ENCODE results near the gene NRXN3.

NRXN3 gene

DNA sequence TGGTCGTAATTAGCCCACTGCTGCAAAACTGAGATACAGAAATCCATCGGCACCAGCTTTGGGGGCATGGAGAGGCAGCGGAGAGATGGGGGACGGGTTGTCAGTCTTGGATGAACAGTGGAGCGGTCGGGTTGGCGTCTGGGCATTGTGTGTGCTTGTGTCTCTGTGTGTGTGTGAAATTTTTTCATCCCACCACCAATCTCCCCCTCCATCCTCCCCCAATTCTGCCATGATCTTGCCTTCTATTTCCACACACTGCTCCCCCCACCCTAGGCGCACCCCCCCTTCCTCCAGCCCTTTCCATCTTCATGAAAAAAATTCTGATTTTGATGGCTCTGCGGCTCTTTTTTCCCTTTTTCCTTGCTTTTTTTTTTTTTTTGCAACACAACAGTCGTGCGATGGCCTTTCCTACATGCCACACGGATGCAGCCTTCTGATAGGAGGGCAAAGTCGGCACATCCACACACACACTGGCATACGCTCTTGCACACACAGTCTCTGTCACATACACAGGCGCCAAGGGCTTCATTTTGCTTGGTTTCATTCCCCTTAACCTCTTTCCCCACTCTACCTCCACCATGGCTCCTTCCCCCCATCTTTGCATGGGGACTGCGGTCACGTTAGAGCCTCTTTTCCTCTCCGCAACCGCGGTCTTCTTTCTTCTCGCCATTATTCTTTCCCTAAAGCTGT is 3.3 kb downstream of the NRXN3 start:
- DNase-seq (ENCODE audit: low read depth): no peak

DNA sequence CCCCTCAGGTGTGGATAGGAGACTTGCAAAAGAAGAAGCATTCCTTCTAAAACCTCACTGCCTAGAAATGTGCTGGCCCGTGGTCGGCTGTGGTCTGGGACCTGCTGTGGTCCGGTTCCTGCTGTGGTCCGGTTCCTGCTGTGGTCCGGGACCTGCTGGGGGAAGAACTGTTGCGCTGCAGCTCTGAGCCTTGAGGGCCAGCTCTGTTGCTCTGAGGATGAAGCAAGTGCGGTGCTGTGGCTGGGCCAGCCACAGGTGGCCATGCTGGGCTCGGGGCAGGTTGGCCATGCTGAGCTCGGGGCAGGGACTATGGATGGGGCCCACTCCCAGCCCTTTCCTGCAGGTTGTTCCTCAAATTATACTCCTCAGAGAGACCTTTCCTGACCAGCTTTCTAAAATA is 5.2 kb downstream of the NRXN3 start:
- no peak for DNase-seq (ENCODE audit: low read depth)

DNA sequence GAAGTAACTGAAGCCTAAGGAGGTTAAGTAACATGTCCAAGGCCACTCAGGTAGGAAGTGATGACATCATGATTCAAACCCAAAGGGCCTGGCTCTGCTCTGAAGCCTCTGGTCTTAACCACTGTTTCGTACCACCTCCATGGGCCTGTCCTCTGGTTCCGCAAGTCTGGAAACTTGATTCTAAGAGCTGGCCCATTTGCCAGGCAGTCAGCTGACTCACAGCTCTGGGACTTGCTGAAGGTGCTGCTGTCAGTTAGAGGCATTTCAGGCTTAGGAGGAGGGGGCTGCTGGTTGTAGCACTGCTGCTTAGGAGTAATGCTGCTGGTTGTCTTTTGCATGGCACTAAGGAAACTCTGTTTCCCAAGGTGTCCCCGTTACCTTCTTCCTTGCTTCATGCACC is 7.9 kb downstream of the NRXN3 start:
- DNase-seq (ENCODE audit: low read depth): no peak

DNA sequence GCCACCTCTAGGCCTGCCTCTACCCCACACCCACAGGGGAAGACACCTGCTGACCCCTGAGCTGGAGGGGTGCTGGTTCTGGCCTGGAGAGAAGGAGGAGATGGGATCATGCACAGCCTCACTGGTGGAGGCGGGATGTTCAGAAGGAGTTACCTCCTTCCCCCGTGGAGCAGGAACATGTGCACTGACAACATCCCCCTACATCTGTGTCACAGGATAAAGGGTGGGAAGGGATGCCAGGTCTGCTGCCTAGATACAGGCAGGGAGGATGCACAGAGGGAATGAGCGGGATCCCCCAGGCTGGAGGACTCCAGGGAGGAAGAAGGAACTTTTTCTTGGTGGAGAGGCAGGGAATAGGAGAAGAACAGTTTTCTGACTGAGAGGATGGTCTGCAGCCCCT is 8.8 kb downstream of the NRXN3 start:
- no peak for DNase-seq (ENCODE audit: low read depth)

DNA sequence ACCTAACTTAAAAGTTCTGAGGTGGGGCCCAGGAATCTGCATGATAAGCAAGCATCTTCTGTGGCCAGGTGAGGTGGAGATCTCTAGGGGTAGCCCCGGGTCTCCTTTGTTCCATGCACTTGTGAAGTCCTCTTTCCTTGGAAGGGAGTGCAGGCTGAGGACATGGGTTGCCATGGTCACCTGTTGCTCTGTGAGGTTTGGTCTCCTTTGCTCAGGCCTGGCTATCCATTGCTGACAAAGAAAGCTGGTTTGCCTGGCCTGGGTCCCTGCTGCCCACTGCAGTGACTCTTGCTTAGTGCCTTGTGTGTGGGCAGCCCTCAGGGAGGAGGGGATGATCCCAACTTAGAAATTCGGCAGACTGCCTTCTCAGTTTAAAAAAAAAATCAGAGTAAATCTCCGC is 11.1 kb downstream of the NRXN3 start:
- DNase-seq (ENCODE audit: low read depth): no peak

DNA sequence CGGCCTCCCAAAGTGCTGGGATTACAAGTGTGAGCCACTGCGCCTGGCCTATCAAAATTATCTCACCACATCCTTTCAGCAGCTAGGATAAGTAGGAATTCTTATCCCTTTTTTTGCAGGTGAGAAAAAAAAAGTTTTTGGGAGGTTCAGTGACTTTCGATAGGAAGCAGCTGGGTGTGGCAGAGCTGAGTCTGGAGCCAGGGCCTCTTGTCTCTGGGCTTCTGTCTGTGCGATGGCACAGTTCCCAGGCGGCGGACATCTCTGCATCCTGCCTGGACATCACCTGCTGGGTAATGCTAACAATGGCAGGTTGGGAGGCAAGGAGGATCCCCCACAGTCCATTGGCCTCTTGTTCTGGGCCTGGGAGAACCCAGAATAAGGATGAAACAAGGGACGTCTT is 12.5 kb downstream of the NRXN3 start:
- DNase-seq (ENCODE audit: low read depth): no peak

DNA sequence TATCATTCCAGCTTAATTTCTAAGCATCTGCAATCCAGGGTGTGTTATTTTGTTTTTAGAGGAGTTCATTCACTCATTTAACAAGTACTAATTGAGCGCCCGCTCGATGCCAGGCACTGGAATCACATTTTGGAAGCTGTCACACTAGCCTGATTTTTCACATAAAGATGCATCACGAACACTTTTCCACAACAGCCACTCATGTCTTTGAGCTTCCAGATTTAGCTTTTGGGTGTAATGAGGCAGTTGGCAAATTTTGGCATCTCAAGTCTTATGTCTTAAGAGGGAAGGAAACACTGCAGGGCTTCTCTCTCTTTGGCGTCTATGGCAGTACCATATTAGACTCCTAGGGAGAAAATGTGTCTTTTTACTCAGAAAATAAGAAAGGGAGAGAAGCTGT is 14.0 kb downstream of the NRXN3 start:
- DNase-seq (ENCODE audit: low read depth): no peak

DNA sequence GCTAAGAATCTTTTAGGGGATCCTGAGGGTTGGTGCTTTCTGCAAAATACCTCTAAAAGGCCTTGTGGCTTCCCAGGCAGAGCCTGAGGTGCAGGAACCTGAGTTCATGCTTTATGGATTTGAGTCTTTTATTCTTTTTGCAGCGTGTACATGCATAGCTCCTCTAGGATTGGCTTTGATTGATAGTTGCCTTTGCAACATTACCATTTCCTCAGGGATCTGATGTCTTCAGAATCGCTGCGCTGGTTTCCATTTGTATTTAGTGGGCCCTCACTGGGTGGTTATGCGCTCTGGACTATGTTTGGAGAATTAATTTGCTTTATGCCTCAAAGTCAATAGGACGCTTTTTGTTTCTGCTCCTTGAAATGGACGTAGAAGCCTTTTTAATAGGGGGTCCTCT is 16.1 kb downstream of the NRXN3 start:
- no peak for DNase-seq (ENCODE audit: low read depth)

DNA sequence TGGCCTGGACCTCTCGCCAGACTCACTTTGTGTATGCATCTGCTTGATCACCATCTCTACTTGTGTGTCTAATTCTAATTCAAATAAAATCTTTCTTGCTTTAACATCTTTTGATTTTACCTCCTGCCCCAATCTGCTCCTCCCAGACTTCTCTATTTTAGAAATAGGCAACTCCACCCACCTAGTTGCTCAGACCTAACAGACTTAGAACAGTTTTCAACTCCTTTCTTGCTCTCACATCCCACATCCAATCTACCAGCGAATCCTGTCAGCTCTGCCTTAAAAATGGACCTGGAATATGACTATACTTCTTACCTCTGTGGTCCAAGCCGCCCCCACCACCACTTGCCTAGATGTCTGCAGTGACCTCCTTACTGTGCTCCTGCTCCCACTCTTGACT is 18.7 kb downstream of the NRXN3 start:
- DNase-seq (ENCODE audit: low read depth): no peak

DNA sequence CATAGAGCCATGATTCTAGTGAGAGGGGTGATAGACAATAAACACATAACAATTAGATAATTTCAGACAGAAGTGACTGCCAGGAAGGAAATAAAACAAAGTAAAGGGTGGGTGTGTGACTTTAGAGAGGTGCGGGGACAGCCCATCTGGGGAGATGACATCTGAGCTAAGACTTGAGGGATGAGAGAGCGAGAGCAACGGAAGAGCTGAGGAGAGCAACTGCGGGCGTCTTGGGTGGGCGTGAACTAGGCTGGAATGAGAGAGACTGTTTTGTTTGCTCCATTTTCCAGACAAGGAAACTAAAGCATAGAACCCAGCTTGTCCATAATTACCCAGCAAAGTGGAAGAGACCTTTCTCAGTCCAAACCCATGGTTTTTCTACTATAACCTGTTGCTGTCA is 25.3 kb downstream of the NRXN3 start:
- DNase-seq (ENCODE audit: low read depth): no peak

DNA sequence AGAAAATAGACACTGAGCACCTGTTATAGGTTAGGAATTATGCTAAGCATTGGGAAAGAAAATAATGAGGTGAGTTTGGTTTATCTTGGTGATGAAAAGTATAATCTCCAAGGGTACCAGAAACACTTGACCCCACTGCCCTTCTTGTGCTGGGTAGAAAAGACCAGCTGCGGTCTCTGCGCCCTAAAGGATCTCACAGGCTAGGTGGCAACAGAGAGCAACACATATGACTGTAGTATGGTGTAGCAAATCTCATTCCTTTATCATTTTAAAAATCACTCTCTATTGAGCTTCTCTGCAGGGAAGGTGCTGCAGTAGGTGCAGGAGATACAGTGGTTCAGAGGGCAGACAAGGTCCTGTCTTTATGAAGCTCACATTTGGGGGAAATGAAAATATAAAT is 26.1 kb downstream of the NRXN3 start:
- DNase-seq (ENCODE audit: low read depth): no peak

DNA sequence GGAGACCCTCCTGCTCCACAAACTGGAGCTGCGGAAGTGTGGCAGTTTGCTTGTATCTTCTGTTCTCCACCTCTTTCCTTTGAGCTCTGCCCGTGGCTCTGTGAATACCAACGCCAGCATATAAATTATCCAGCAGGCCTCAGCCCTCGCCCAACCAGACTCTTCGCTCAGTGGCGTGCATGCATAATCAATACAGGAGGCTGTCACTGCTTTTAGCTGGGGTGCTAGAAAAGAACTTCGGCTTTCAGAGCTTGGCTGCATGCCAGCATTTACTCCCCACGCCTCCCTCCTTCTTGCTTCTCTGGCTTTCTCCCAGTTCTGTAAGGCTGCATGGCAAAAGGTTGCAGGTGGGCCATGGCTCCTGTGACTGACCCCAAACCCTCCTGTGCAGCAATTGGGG is 26.9 kb downstream of the NRXN3 start:
- no peak for DNase-seq (ENCODE audit: low read depth)

DNA sequence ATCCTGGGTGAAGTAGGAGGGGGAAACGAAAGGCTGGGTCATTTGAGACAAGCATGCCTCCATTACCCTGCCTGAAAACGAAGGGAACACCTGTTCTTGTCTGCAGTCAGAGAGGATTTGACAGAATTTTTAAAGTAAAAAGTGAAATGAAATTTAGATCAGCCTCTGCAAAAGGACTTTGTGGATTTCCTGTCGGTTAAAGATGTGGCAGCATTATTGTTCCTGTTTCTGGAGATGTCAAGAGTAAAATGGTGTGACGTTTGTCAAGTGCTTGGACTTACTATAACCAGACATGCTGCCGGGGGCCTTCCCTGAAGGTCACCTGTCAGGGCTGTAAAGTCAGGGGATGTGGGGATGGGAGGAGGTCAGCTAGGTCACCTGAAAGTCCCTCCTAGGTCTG is 32.0 kb downstream of the NRXN3 start:
- DNase-seq (ENCODE audit: low read depth): no peak

DNA sequence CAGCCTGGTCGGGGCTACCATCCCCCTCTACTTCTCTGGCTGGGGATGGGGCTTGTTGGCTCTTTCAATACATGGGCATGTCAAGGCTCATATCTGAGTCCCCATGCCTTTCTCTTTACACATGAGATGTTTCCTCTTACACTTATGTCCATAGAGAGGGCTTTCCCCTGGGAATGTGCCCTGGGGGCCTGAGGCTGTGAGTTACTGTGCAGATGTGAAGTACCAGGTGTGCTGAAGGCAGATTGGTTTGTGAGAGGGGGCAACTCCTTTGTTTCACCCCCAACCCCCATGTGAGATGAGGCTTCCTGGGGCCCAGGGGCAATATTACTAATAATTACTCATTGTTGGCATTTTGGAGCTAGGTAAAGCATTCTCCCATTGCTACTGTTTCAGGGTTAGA is 32.8 kb downstream of the NRXN3 start:
- DNase-seq (ENCODE audit: low read depth): no peak

DNA sequence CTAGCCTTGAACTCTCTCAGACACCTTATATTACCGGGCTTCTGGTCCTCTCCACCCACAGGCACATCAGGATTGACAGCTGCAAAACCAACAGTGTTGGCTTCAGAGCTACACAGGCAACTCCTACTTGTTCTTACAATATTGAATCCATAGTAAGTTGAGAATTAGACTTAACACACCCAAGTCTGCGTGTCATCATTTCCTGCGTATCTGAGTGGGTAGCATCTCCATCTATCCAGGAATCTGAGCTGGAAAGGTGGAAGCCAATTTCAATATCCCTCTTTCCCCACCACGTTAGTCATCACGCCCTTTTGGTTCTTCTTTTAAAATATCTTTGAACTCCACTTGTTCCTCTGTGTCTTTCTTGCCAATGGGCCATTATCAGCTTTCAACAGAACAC is 37.2 kb downstream of the NRXN3 start:
- no peak for DNase-seq (ENCODE audit: low read depth)

DNA sequence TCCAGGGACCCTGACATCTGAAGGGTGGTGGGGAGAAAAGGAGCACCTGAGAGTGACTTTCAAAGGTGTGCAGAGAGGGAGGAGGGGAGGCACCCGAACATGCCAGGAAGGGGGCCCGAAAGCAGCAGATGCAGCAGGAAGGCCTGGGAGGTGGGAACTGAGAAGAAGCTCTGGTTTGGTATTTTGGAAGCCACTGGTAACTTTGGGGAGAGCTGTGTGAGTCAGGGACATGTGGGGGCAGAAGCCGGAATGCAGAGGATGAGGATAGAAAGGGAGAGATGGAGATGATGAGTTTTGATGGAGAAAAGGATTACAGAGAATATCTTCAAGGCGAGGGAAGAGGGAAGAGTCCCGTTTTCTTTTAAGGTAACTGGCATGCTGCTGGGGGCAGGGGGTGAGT is 50.1 kb downstream of the NRXN3 start:
- no peak for DNase-seq (ENCODE audit: low read depth)

DNA sequence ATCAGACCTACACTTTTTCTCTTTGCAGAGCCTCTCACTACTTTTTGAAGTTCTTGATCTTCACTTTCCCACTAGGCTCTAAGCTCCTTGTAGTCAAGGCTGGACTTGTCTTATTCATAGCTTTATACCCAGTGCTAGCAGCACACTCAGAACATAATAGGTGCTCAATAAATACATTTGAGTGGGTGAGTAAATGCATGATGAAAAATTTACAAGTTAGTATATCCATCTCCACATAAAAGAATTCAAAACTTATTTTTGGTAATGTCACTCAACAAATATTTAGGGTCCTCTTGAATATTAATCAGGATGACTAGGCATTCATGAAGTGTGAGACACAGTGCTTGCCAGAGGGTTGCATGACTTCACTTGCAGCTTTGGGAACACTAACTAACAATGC is 52.6 kb downstream of the NRXN3 start:
- no peak for DNase-seq (ENCODE audit: low read depth)

DNA sequence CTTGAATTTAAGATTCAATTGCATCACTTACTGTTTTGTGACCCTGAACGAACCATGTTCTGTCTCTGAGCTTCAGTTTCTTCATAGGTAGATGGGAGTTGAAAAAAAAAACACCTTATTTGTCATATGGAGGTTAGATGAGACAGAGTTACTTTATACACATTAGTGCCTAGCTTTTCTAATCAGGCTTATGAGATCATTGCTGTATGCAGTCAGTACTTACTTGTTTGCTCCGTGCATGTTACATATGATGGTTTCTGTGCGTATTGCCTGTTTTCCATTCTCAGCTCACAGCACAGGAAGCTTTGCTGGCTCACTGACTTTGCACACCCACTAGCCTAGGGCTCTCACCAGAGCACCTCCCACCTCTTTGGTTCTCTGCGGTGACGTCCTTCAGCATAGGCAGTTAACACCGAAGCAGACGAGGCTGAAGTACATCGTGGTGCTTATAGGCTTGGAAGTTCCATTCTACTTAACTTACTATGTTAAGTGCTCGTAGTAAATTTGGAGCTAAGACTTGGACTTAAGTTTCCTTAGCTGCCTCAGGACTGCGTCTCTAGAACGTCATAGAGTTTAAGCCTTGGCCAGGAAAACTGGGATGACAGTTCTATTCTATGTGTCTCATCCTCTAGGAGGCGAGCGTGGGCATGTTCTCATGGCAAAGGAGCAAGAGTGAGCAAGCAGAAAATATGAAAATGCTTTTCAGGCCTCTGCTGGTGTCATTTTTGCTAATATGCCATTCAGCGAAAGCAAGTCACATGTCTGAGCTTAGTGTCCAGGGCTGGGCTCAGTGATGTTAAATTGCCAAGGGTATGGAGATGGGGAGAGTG is 57.3 kb downstream of the NRXN3 start:
- DNase-seq (ENCODE audit: low read depth): no peak

DNA sequence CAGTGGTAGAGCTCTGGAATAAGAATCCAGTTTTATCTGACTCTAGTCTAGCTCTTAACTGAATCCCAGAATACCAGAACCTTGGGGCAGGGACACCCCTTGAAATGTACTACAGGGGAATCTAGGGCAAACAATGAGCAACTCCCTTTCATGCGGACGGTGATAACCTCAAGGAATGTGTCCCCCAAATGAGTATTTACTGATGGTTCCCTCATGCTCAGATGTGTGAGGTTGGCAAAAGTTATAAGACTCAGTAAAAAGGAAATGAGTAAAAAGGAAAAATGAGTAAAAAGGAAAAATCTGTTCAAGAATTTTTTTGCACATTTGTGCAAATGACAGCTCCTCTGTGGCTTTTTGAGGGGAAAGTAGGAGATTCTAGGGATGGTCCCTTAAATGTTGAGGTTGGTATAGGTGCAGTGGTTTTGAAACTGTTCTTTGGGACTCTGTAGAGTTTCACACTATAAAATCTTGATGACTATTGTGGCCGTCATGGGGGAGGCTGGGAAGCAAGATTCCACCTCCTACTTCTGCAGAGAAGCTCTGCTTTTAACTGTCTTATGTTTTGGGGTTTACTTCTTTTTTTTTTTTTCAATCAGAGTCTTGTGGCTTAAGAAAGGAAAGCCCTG is 58.6 kb downstream of the NRXN3 start:
- no peak for DNase-seq (ENCODE audit: low read depth)

DNA sequence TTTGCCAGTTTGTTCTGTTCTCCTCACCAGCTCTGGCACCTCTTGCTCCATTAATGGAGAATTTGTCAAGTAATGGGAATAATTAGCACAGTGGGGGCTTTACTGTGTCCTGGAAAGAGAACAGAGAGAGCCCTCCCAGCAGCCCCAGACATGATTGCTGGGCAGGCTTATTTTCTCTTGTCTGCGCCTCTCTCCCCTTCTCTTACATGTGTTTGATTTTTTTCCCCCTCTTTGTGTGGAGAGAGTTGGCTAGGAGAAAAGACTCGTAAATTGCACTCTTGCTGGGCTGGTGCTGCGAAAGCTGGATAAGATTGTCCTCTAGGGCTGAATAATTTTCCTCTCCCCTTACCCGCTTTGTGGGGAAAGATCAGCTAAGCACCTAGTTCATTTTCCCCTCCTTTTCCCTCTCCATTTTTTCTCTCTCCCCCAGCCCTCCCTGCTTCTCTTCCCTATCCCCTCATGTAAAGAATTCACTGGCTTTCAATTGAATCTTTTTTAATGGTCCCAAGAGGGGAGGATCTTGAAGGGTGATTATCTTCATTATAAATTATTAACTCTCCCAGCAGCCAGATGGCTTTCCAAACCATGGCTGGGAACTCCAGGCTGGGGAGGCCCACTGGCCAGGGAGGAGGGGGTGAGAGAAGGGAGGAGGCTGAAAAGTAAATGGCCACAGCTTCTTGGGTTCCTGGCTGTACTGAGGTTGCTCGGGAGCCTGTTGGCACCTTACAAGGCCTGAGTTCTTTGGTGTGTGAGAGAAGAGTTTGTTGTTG is 62.2 kb downstream of the NRXN3 start:
- no peak for DNase-seq (ENCODE audit: low read depth)

DNA sequence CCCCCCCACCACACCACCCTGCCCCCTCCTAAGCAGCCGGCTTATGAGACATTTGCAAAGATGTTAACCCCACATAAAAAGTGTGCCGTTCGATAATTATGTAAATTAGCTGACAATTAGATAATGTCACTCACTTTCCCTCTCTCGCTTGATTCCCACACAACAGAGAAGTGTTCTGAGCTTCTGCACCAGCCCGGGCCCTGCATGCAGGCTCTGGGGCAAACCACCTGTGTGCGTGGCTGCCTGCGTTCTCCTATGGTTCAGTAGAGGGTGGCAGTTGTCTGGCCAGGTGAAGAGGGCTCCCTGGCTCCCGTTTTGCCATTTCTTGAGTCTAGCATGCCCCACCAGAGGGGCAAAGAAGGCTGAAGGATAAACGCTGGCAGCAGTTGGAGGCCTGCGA is 68.0 kb downstream of the NRXN3 start:
- DNase-seq (ENCODE audit: low read depth): no peak

DNA sequence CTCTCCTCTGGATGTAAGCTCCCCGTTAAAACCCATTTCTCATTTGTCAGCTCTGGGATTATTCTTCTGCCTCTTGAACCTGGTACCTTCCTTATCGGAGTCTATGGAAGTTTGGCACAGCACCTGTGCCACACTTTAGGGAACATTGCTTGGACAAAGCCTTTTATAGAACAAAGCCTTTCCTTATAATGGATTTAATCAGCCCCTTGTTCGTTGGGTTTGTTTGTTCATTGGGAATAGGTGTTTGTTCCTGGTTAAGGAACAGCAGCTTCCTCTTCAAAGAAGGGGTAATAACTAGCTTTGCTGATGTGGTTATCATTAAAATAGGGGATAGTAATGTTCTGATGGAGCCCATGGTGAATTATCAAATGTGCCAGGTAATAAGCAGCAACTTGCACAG is 70.4 kb downstream of the NRXN3 start:
- no peak for DNase-seq (ENCODE audit: low read depth)

DNA sequence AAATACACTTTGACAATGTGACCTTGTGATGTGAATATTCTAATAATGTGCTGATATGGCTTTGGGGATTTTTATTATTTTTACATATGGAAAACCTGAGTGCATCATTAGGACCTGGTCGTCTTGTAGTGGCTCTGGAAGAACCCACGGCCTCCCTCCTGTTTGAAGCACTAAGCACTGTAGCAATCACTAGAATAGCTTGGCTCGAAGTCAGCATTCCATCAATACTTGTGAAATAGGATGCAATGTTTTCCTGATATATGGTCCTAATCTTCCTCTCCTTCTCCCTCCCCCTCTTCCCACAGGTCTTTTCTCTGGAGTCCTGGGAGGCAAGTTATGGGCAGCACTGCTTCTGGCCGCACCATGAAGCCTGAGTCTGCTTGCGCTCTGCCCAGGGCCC is 71.9 kb downstream of the NRXN3 start:
- no peak for DNase-seq (ENCODE audit: low read depth)
